Measurements from ENCODE around the gene ASMTL.
"Not testable (repeated sequence)": the region's sequence is repeated elsewhere in the genome, so short reads cannot be mapped to it uniquely, and the experiment has no call there.

Gene ASMTL

GRCh38 chrX:1453395-1453783 lies 680 bp upstream of the ASMTL start:
- peak overlapping the region; percentile 73 for H3K4me3 ChIP-seq (ENCODE audit: low read depth, low read length)
- DNase-seq (ENCODE audit: low read depth): no peak
- TF ChIP-seq, protein P1, sequence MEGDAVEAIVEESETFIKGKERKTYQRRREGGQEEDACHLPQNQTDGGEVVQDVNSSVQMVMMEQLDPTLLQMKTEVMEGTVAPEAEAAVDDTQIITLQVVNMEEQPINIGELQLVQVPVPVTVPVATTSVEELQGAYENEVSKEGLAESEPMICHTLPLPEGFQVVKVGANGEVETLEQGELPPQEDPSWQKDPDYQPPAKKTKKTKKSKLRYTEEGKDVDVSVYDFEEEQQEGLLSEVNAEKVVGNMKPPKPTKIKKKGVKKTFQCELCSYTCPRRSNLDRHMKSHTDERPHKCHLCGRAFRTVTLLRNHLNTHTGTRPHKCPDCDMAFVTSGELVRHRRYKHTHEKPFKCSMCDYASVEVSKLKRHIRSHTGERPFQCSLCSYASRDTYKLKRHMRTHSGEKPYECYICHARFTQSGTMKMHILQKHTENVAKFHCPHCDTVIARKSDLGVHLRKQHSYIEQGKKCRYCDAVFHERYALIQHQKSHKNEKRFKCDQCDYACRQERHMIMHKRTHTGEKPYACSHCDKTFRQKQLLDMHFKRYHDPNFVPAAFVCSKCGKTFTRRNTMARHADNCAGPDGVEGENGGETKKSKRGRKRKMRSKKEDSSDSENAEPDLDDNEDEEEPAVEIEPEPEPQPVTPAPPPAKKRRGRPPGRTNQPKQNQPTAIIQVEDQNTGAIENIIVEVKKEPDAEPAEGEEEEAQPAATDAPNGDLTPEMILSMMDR (IDR thresholded peaks at IDR 0.05; ENCODE audit: insufficient read depth, low read depth, low read length, missing control alignments): no peak

GRCh38 chrX:1451661-1452515 lies 821 bp downstream of the ASMTL start:
- H3K4me3 ChIP-seq (ENCODE audit: low read depth, low read length): peak overlapping the region; percentile 87
- no peak for DNase-seq (ENCODE audit: low read depth)
- TF ChIP-seq, protein P1 (IDR thresholded peaks at IDR 0.05; ENCODE audit: insufficient read depth, low read depth, low read length, missing control alignments): no peak

DNA sequence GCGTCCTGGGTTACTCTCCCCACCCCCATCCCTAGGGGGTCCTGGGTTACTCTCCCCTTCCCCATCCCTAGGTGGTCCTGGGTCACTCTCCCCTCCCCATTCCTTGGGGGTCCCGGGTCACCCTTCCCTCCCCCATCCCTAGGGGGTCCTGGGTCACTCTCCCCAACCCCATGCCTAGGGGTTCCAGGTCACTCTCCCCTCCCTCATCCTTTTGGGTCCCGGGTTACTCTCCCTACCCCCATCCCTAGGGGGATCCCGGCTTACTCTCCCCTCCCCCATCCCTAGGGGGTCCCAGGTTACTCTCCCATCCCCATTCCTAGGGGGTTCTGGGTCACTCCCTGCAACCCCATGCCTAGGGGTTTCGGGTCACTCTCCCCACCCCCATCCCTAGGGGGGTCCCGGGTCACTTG lies 1.5 kb downstream of the ASMTL start:
- no peak for DNase-seq (ENCODE audit: low read depth)
- TF ChIP-seq, protein P1 (IDR thresholded peaks at IDR 0.05; ENCODE audit: insufficient read depth, low read depth, low read length, missing control alignments): no peak
- peak overlapping the region; percentile 87 for H3K4me3 ChIP-seq (ENCODE audit: low read depth, low read length)

DNA sequence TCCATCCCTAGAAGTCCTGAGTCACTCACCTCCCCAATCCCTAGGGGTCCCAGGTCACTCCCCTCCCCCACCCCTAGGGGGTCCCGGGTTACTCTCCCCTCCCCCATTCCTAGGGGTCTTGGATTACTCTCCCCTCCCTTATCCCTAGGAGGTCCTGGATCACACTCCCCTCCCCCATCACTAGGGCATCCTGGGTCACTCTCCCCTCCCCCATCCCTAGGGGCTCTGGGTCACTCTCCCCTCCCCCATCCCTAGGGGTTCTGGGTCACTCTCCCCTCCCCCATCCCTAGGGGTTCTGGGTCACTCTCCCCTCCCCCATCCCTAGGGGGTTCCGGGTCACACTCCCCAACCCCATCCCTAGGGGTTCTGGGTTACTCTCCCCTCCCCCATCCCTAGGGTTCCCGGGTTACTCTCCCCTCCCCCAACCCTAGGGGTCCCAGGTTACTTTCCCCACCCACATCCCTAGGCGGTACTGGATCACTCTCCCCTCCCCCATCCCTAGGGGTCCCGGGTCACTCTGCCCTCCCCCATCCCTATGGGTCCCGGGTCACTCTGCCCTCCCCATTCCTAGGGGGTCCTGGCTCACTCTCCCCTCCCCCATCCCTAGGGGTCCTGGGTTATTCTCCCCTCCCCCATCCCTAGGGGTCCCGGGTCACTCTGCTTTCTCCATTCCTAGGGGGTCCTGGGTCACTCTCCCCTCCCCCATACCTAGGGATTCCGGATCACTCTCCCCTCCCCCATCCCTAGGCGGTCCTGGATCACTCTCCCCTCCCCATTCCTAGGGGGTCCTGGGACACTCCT lies 2.1 kb downstream of the ASMTL start:
- DNase-seq (ENCODE audit: low read depth): no peak
- TF ChIP-seq, protein P1 (IDR thresholded peaks at IDR 0.05; ENCODE audit: insufficient read depth, low read depth, low read length, missing control alignments): no peak
- H3K4me3 ChIP-seq (ENCODE audit: low read depth, low read length): no peak overlapping the region

GRCh38 chrX:1449823-1450149 lies 2.9 kb downstream of the ASMTL start:
- DNase-seq (ENCODE audit: low read depth): no peak
- no peak overlapping the region for H3K4me3 ChIP-seq (ENCODE audit: low read depth, low read length)
- TF ChIP-seq, protein P1 (IDR thresholded peaks at IDR 0.05; ENCODE audit: insufficient read depth, low read depth, low read length, missing control alignments): no peak

DNA sequence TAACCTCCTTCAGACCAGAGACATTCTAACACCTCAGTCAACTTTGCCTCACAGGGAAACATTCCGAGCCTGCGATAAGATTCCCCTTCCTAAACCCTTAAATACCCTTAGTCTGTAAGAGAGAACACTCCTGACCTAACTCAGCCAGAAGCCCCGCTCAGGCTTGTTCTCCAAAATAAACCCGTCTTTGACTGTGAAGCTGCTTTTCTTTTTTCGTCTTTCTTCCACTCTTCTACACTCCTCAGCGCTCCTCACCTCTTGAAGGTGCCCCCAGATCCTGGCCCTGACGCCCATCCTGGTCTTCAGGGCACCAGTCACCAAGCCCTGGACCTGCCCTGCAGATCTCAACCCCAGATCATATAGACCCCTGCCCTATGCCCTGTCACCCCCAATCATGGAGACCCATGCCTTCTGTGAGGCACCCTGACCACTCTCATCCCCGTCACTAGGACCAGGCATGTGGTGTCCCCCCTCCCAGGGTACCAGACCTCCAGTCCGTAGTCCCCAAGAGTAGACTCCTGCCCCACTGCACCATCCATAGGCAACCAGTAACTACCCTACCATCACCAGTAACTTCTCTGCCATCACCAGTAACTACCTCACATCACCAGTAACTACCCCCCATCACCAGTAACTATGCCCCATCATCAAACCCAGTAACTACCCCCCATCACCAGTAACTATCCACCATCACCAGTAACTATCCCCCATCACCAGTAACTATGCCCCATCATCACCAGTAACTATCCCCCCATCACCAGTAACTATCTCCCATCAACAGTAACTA lies 3.5 kb downstream of the ASMTL start:
- TF ChIP-seq, protein P1 (IDR thresholded peaks at IDR 0.05; ENCODE audit: insufficient read depth, low read depth, low read length, missing control alignments): no peak
- no peak overlapping the region for H3K4me3 ChIP-seq (ENCODE audit: low read depth, low read length)

GRCh38 chrX:1448573-1449001 lies 4.1 kb downstream of the ASMTL start:
- not testable (repeated sequence) for DNase-seq (ENCODE audit: low read depth)

More for the DNA sequence above, 3.5 kb downstream of the ASMTL start:
- DNase-seq (ENCODE audit: low read depth): no peak

GRCh38 chrX:1447969-1448572 lies 4.6 kb downstream of the ASMTL start:
- not testable (repeated sequence) for H3K4me3 ChIP-seq (ENCODE audit: low read depth, low read length); DNase-seq (ENCODE audit: low read depth)

More at GRCh38 chrX:1448573-1449001, 4.1 kb downstream of the ASMTL start:
- H3K4me3 ChIP-seq (ENCODE audit: low read depth, low read length): not testable (repeated sequence)

GRCh38 chrX:1446984-1447968 lies 5.4 kb downstream of the ASMTL start:
- H3K4me3 ChIP-seq (ENCODE audit: low read depth, low read length): not testable (repeated sequence)
- peak; percentile 60 for DNase-seq (ENCODE audit: low read depth)
